SJSA1 (cell line): ENCODE measurements around the gene LYPD6. TPM values are rescaled to one million over a fixed set of nuclear protein-coding genes. Genes with fewer than 3 reads are reported as not detected.

ENCODE experiments used
- DNase-seq, 2 experiments: peaks; one replicate each; pipeline ENCODE4 v3.0.0-alpha.2; 2015 to 2020; ENCODE audit warnings: low spot score in 2 of 2, low read depth in 1 of 2
- H3K27ac ChIP-seq: fragments of 250-450 bp; sonication (Bioruptor Pico); 2 replicates; pipeline ENCODE4 v1.5.1; 2020; ENCODE audit warnings: mild to moderate bottlenecking, moderate library complexity
- H3K27me3 ChIP-seq: fragments of 250-450 bp; sonication (Bioruptor Pico); replicated peaks from 2 replicates; pipeline ENCODE4 v1.5.1; 2020; ENCODE audit warnings: mild to moderate bottlenecking, moderate library complexity
- H3K36me3 ChIP-seq: fragments of 250-450 bp; sonication (Bioruptor Pico); 2 replicates; pipeline ENCODE4 v1.5.1; 2020; ENCODE audit warnings: mild to moderate bottlenecking
- H3K4me1 ChIP-seq: fragments of 250-450 bp; sonication (Bioruptor Pico); replicated peaks from 2 replicates; pipeline ENCODE4 v1.6.1; 2021; ENCODE audit warnings: mild to moderate bottlenecking
- H3K4me3 ChIP-seq: fragments of 250-450 bp; sonication (Bioruptor Pico); 2 replicates; pipeline ENCODE4 v1.5.1; 2020; ENCODE audit warnings: mild to moderate bottlenecking
- H3K9me3 ChIP-seq: fragments of 250-450 bp; sonication (Bioruptor Pico); replicated peaks from 2 replicates; pipeline ENCODE4 v1.5.1; 2020; ENCODE audit warnings: mild to moderate bottlenecking
- total RNA-seq: library from RNA; depleted of rRNA; stranded (reverse); fragments of >200 nt; shearing (Covaris generic); gene quantifications from 2 replicates; pipeline ENCODE4 v1.2.3, GENCODE V29; 2014

Gene LYPD6
- total RNA-seq, 1 experiment from 2014 or later = 15.0 TPM

DNA sequence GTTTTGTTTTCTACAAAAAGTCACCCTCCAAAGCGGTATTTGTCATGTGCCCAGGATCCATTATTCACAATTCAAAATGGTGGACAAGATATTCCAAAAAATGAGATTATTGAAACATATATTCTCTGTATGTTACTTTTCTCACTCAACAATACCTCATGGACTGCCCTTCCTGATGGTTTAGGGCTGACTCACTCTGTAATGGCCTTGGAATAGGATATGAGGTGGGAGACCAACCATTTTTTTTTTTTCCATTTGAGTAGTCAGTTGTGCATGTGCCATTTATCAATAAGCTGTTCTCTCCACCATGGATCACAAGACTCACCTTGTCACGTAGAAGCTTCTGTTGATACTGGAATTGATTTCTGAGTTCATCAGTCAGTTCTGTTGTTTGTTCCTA, 64.5 kb downstream of the LYPD6 start:
- Histone ChIP-seq H3K36me3 (no peaks in the 10 kb centered on the region), H3K4me1 (no peaks in the 10 kb centered on the region), H3K4me3 (no peak overlapping the region), H3K9me3 (no peaks in the 10 kb centered on the region; the same call in 1 of the 2 replicates), H3K27ac (no peak overlapping the region), H3K27me3 (no peaks in the 10 kb centered on the region)
- no peak for DNase-seq

- no peaks in the 10 kb centered on the region for H3K9me3 ChIP-seq
- H3K27me3 ChIP-seq = no peaks in the 10 kb centered on the region
- no peak for DNase-seq
- H3K4me1 ChIP-seq = no peaks in the 10 kb centered on the region
- no peaks in the 10 kb centered on the region for H3K36me3 ChIP-seq
- no peak overlapping the region for H3K27ac ChIP-seq
- no peak overlapping the region for H3K4me3 ChIP-seq
Measured at GRCh38 chr2:149399934-149400615, 69.7 kb downstream of the LYPD6 start.

DNA sequence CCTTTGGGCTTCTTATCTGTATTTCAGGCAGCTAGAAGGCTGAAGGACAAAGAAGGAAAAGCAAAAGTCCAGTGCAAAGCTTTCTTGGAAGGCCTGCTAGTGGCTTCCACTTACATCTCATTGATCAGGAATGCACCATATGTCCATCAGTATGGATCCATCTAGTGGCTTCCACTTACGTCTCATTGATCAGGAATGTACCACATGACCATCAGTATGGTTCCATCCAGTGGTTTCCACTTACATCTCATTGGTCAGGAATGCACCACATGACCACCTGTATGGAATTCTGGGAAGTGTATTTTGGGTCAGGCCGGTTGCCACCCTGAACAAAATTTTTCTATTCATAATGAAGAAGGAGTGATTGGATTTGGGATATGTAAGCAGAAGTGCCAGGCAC, 70.6 kb downstream of the LYPD6 start:
- H3K27ac ChIP-seq = no peak overlapping the region
- no peaks in the 10 kb centered on the region for H3K27me3 ChIP-seq
- no peak for DNase-seq
- H3K36me3 ChIP-seq = no peaks in the 10 kb centered on the region
- H3K4me1 ChIP-seq = no peaks in the 10 kb centered on the region
- H3K9me3 ChIP-seq = no peaks in the 10 kb centered on the region
- no peak overlapping the region for H3K4me3 ChIP-seq

- H3K36me3 ChIP-seq = no peaks in the 10 kb centered on the region
- no peak overlapping the region for H3K4me3 ChIP-seq
- DNase-seq = no peak
- H3K9me3 ChIP-seq = no peaks in the 10 kb centered on the region
- no peaks in the 10 kb centered on the region for H3K27me3 ChIP-seq
- H3K4me1 ChIP-seq = peaks cover 14% of the 10 kb centered on the region
- H3K27ac ChIP-seq = no peak overlapping the region
Measured at GRCh38 chr2:149409506-149409905, 79.1 kb downstream of the LYPD6 start.

GRCh38 chr2:149410701-149411484, 80.5 kb downstream of the LYPD6 start:
- Histone ChIP-seq H3K36me3 (no peaks in the 10 kb centered on the region), H3K9me3 (no peaks in the 10 kb centered on the region), H3K4me3 (no peak overlapping the region), H3K27me3 (no peaks in the 10 kb centered on the region), H3K4me1 (peaks cover 14% of the 10 kb centered on the region), H3K27ac (peak overlapping the region; percentile 30; the same call in 1 of the 2 replicates)
- DNase-seq = peak in 1 of 2 experiments; percentile 34

GRCh38 chr2:149413487-149413886, 83.1 kb downstream of the LYPD6 start:
- Histone ChIP-seq H3K27me3 (no peaks in the 10 kb centered on the region), H3K9me3 (no peaks in the 10 kb centered on the region), H3K27ac (no peak overlapping the region), H3K36me3 (no peaks in the 10 kb centered on the region), H3K4me1 (peaks cover 21% of the 10 kb centered on the region), H3K4me3 (no peak overlapping the region)
- DNase-seq = no peak

- DNase-seq = no peak
- peaks cover 21% of the 10 kb centered on the region for H3K4me1 ChIP-seq
- no peak overlapping the region for H3K27ac ChIP-seq
- H3K27me3 ChIP-seq = no peaks in the 10 kb centered on the region
- no peaks in the 10 kb centered on the region for H3K9me3 ChIP-seq
- no peaks in the 10 kb centered on the region for H3K36me3 ChIP-seq
- no peak overlapping the region for H3K4me3 ChIP-seq
Measured at GRCh38 chr2:149415086-149415485, 84.7 kb downstream of the LYPD6 start.

DNA sequence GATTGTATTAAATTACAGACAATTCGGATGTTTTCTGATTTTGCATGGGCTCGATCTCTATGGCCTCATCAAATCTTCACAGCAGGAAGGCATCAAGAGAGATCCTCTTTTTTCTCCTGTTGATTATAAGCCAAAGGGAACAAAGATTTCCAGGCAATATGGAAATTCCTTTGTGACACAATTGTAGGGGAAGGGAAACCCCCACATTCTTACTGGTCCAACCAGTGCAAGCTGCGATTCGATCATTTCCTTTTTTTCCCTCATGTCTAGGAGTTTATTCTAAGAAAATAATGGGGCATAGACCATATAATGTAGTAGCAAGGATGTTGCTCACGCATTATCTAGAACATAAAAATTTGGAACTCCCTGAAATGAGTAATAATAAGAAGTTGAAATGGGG, 87.7 kb downstream of the LYPD6 start:
- no peak for DNase-seq
- no peak overlapping the region for H3K27ac ChIP-seq
- H3K36me3 ChIP-seq = no peaks in the 10 kb centered on the region
- H3K27me3 ChIP-seq = no peaks in the 10 kb centered on the region
- peaks cover 20% of the 10 kb centered on the region for H3K4me1 ChIP-seq
- H3K4me3 ChIP-seq = no peak overlapping the region
- H3K9me3 ChIP-seq = no peaks in the 10 kb centered on the region

DNA sequence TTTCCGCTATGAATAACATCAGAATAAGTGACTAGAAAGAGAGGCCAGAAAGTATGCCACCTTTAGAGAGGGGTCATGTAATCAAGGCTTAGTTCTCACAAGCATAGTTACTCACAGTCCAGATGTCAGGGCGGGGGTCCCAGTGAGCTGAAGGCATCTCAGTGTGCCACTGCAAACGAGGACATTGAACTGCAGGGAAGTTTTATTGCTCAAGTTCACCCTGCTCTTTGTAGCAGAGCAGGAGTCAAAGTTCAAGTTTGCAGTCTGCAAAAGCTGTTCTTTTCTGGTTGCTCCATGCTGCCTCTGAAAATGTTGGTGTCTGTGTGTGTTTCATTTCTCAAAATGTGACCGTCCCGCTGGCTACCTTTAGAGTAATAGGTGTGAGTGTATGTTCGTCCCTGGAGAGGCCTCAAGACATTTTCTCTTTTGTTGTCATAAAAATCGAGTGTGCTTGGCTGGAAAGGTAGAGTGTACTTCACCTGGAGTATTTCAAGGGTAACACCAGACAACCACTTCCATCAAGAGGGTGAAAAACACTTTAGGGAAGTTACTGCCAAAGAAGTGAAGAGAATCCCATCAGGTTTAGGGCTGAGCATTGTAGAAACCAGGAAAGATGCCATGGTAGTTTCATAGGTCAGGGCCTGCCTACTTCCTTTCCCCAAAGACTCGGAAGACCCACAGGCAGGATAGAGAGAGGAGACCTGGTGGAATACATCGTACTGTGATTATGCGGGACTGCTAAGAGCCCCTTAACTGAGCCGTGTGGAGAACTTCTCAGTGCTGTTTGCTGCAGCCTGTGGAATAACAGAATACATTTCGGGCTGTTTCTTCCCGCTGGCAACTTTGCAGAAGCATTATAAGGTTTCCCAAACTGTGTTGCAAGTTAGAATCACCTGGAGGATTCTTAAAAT, 89.9 kb downstream of the LYPD6 start:
- H3K9me3 ChIP-seq = no peaks in the 10 kb centered on the region
- H3K4me1 ChIP-seq = peaks cover 24% of the 10 kb centered on the region
- H3K27ac ChIP-seq = no peak overlapping the region
- no peaks in the 10 kb centered on the region for H3K36me3 ChIP-seq
- H3K4me3 ChIP-seq = no peak overlapping the region
- no peak for DNase-seq
- no peaks in the 10 kb centered on the region for H3K27me3 ChIP-seq

DNA sequence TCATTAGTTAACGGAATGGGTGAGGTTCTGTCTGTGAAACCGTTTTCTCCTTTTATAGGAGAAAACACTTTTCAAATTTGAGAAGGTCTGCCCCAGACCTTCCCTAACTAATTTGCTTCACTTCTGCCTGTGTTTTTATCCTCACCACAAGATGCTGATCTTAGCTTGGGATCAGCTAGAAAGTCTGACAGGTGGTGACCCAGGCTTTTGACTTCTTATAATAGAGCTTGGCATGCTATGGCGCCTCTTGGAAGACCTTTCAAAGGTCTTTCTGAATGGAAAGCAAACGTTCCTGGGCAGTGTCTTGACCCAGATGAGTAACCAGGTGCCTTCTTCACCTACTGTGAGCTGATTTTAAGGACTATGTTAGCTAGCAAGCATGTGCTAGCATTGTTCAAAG, 91.4 kb downstream of the LYPD6 start:
- DNase-seq = no peak
- H3K4me3 ChIP-seq = no peak overlapping the region
- H3K4me1 ChIP-seq = peaks cover 29% of the 10 kb centered on the region
- no peaks in the 10 kb centered on the region for H3K27me3 ChIP-seq
- no peaks in the 10 kb centered on the region for H3K9me3 ChIP-seq
- H3K36me3 ChIP-seq = no peaks in the 10 kb centered on the region
- H3K27ac ChIP-seq = peak overlapping the region; percentile 81

GRCh38 chr2:149422337-149422990, 92.1 kb downstream of the LYPD6 start:
- H3K4me1 ChIP-seq = peaks cover 29% of the 10 kb centered on the region
- no peaks in the 10 kb centered on the region for H3K9me3 ChIP-seq
- DNase-seq = peak; percentile 53 to 67
- no peaks in the 10 kb centered on the region for H3K27me3 ChIP-seq
- H3K27ac ChIP-seq = peak overlapping the region; percentile 81
- no peaks in the 10 kb centered on the region for H3K36me3 ChIP-seq
- no peak overlapping the region for H3K4me3 ChIP-seq

GRCh38 chr2:149422991-149423338, 92.6 kb downstream of the LYPD6 start:
- Histone ChIP-seq H3K27me3 (no peaks in the 10 kb centered on the region), H3K4me1 (peaks cover 27% of the 10 kb centered on the region), H3K36me3 (no peaks in the 10 kb centered on the region), H3K9me3 (no peaks in the 10 kb centered on the region), H3K4me3 (no peak overlapping the region), H3K27ac (peak overlapping the region; percentile 81)
- DNase-seq = no peak

DNA sequence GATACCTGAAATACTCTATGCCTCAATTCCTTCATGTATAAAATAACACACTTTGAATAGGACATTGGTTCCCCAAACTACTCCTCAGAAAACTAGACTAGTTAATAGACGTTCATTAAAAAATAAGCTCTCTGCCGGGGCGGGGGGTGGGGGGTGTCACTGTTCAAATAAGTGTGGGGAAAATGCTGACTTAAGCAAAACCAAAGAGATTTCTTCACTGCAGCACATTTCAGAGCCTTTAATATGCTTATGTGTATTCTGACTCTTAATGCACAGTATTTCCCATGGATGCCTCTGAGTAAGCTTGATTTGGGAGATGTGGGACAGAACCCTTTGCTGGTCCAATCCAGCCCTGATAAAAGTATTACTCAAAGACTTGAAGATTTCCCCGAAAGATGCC, 93.2 kb downstream of the LYPD6 start:
- Histone ChIP-seq H3K4me1 (peaks cover 23% of the 10 kb centered on the region), H3K4me3 (no peak overlapping the region), H3K27me3 (no peaks in the 10 kb centered on the region), H3K9me3 (no peaks in the 10 kb centered on the region), H3K36me3 (no peaks in the 10 kb centered on the region), H3K27ac (no peak overlapping the region)
- no peak for DNase-seq
